Measurements from ENCODE around the gene PTPN4. TPM values are rescaled to one million over a fixed set of nuclear protein-coding genes. Genes with fewer than 3 reads are reported as not detected.

The PTPN4 gene
- total and polyA plus RNA-seq, 2 of the 8 experiments (the other 6 are each of a cell fraction or from before 2014, with no cell fraction given): 28.5 to 105 TPM

DNA sequence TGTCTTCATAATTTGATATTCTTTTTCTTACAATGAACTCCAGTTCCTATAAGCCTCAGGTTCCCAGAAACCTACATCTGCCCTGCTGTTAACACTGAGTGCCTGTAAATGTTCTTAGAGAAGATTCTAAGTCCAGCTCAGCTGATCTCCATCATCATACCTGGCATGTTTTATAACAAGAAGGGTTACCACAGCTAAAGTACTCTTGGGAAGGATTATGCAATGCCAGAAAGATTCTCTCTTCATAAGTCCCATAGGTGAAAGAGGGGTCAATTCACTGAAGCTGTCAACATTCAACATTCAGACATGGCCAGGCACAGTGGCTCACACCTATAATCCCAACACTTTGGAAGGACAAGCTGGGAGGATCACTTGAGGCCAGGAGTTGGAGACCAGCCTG, 31.3 kb upstream of the PTPN4 start:
- H3K79me2 ChIP-seq (ENCODE audit: control insufficient read depth in 1 of 2, insufficient read depth in 2 of 2, low read length in 2 of 2): no peaks in the 10 kb centered on the region
- ChIA-PET CTCF (ENCODE audit: partially characterized antibody) (interaction anchor here (0.6 kb wide), 1 partner anchor 24 kb away, joined by 3 read pairs; no protein-coding TSS in a partner anchor), POLR2A (ENCODE audit: partially characterized antibody) (interaction anchor here (0.6 to 1.1 kb wide), 3 partner anchors 10 to 453 kb away, joined by 3 to 4 read pairs (median 3); partner anchors contain the start of gene PTPN4)
- H3K9ac ChIP-seq (replicated peaks in 1 of 4; ENCODE audit: extremely low read depth in 1 of 4, low read depth in 3 of 4, low read length in 3 of 4): no peak overlapping the region
- FAIRE-seq (no peak), DNase-seq (ENCODE audit: low read depth in 1 of 2, low spot score in 2 of 2) (no peak)
- H2AK5ac ChIP-seq (ENCODE audit: low read depth, low read length): no peak overlapping the region
- no peak overlapping the region for H3K4me2 ChIP-seq (ENCODE audit: insufficient read depth in 1 of 2, low read depth in 2 of 2, low read length in 2 of 2)
- no peak overlapping the region for H4K8ac ChIP-seq (ENCODE audit: extremely low read depth, insufficient read depth, low read length)
- H2BK20ac ChIP-seq (ENCODE audit: low read length): no peak overlapping the region
- no peaks in the 10 kb centered on the region for H3K23me2 ChIP-seq (ENCODE audit: low read depth, low read length)
- no peak overlapping the region for H4K91ac ChIP-seq (replicated peaks; ENCODE audit: insufficient read length, low read length)
- H2BK12ac ChIP-seq (ENCODE audit: low read depth, low read length): no peak overlapping the region
- no peaks in the 10 kb centered on the region for H3K79me1 ChIP-seq (ENCODE audit: low read depth, low read length)
- no peaks in the 10 kb centered on the region for H3K9me3 ChIP-seq (ENCODE audit: insufficient read depth in 2 of 2, low read depth in 1 of 2, low read length in 1 of 2)
- no peak overlapping the region for H4K5ac ChIP-seq (ENCODE audit: insufficient read length, low read depth, low read length)
- H3K4me3 ChIP-seq (ENCODE audit: extremely low read depth in 1 of 4, insufficient read depth in 2 of 4, low read depth in 3 of 4, low read length in 4 of 4): no peak overlapping the region
- H3K14ac ChIP-seq (ENCODE audit: insufficient read length): no peak overlapping the region
- no peak overlapping the region for H2BK120ac ChIP-seq (replicated peaks; ENCODE audit: low read depth, low read length)
- no peak overlapping the region for H3K56ac ChIP-seq (replicated peaks; ENCODE audit: insufficient read length, low read depth, low read length)
- no peak overlapping the region for H2AFZ ChIP-seq (ENCODE audit: low read length)
- no peak overlapping the region for H2BK5ac ChIP-seq (ENCODE audit: low read depth, low read length)
- H3K27me3 ChIP-seq (replicated peaks in 1 of 4; ENCODE audit: control insufficient read depth in 3 of 4, extremely low read depth in 1 of 4, insufficient read depth in 3 of 4, low read length in 3 of 4): no peaks in the 10 kb centered on the region
- no peak overlapping the region for H3K4ac ChIP-seq (replicated peaks; ENCODE audit: insufficient read length, low read depth, low read length)
- no peaks in the 10 kb centered on the region for H4K20me1 ChIP-seq (replicated peaks in 1 of 2; ENCODE audit: control insufficient read depth in 1 of 2, insufficient read depth in 2 of 2, low read length in 2 of 2)
- peaks cover 0 to 10% (median 4%) of the 10 kb centered on the region in 4 experiments; a peak in 6 of 7 replicates for H3K4me1 ChIP-seq (replicated peaks in 1 of 4; ENCODE audit: control insufficient read depth in 3 of 4, insufficient read depth in 4 of 4, low read length in 3 of 4)
- H3K27ac ChIP-seq (ENCODE audit: low read depth, low read length): no peak overlapping the region
- no peak overlapping the region for H3K18ac ChIP-seq (ENCODE audit: extremely low read depth, low read length)
- no peak overlapping the region for H3K23ac ChIP-seq (ENCODE audit: insufficient read length)
- H3K36me3 ChIP-seq (ENCODE audit: control insufficient read depth in 2 of 4, insufficient read depth in 4 of 4, low read length in 3 of 4): no peaks in the 10 kb centered on the region
- no peak overlapping the region for H2BK15ac ChIP-seq (ENCODE audit: low read length)
- TF ChIP-seq, protein P1, sequence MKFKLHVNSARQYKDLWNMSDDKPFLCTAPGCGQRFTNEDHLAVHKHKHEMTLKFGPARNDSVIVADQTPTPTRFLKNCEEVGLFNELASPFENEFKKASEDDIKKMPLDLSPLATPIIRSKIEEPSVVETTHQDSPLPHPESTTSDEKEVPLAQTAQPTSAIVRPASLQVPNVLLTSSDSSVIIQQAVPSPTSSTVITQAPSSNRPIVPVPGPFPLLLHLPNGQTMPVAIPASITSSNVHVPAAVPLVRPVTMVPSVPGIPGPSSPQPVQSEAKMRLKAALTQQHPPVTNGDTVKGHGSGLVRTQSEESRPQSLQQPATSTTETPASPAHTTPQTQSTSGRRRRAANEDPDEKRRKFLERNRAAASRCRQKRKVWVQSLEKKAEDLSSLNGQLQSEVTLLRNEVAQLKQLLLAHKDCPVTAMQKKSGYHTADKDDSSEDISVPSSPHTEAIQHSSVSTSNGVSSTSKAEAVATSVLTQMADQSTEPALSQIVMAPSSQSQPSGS (IDR thresholded peaks at IDR 0.05; ENCODE audit: low read length): no peak
- TF ChIP-seq RNF2 (IDR thresholded peaks at IDR 0.05; ENCODE audit: borderline replicate concordance, low read depth, low read length, missing control alignments, poor library complexity, severe bottlenecking) (no peak), YY1 (IDR thresholded peaks at IDR 0.05; ENCODE audit: low read depth, low read length) (no peak), SP4 (IDR thresholded peaks at IDR 0.05; ENCODE audit: low read length) (no peak), SUZ12 (IDR thresholded peaks at IDR 0.05; ENCODE audit: low read length) (no peak), NANOG (IDR thresholded peaks at IDR 0.05; ENCODE audit: insufficient read depth, low read depth, low read length, poor library complexity, severe bottlenecking) (no peak), TAF1 (IDR thresholded peaks at IDR 0.05; ENCODE audit: low read depth, low read length) (no peak), CHD2 (IDR thresholded peaks at IDR 0.05; ENCODE audit: low read length) (no peak), KDM1A (IDR thresholded peaks at IDR 0.05; ENCODE audit: borderline replicate concordance, low read length) (no peak)
- TF ChIP-seq, protein P2, sequence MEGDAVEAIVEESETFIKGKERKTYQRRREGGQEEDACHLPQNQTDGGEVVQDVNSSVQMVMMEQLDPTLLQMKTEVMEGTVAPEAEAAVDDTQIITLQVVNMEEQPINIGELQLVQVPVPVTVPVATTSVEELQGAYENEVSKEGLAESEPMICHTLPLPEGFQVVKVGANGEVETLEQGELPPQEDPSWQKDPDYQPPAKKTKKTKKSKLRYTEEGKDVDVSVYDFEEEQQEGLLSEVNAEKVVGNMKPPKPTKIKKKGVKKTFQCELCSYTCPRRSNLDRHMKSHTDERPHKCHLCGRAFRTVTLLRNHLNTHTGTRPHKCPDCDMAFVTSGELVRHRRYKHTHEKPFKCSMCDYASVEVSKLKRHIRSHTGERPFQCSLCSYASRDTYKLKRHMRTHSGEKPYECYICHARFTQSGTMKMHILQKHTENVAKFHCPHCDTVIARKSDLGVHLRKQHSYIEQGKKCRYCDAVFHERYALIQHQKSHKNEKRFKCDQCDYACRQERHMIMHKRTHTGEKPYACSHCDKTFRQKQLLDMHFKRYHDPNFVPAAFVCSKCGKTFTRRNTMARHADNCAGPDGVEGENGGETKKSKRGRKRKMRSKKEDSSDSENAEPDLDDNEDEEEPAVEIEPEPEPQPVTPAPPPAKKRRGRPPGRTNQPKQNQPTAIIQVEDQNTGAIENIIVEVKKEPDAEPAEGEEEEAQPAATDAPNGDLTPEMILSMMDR (IDR thresholded peaks at IDR 0.05; ENCODE audit: control extremely low read depth in 1 of 3, insufficient read depth in 1 of 3, low read depth in 1 of 3, low read length in 3 of 3): no peak

All from H1 (cell line).